Stimulated activated CD8-positive, alpha-beta memory T cell treated with anti-CD3 and anti-CD28 coated beads, Interleukin-2, amount 100 ng/mL, for 48 hours (primary cell): ENCODE measurements around the gene TSPAN14.
"Not testable (repeated sequence)": the region's sequence is repeated elsewhere in the genome, so short reads cannot be mapped to it uniquely, and the experiment has no call there.

Experiments used
- DNase-seq, 2 donors: peaks; one replicate each; pipeline ENCODE4 v3.0.0-alpha.2; 2020; ENCODE audit warnings: low read depth in 2 of 2

TSPAN14 gene

GRCh38 chr10:80468806-80469421, 14.8 kb downstream of the TSPAN14 start:
- DNase-seq: no peak

DNA sequence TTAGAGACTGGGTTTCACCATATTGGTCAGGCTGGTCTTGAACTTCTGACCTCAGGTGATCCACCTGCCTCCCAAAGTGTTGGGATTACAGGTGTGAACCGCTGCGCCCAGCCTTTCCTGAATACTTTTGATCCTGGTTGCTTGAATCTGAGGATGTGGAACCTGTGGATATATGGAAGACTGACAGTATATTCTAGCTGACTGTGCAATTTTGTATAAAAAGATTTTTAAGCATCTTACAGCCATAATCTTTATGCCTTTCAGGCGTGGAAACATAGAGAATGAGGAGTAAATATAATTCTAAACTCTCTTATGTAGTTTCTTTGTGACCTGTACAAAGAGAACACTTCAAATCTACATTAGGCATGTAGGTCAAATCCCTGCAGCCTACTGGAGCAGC, 16.2 kb downstream of the TSPAN14 start:
- DNase-seq: no peak

- no peak for DNase-seq
Measured at GRCh38 chr10:80471001-80471400, 16.9 kb downstream of the TSPAN14 start.

GRCh38 chr10:80471715-80472233, 17.7 kb downstream of the TSPAN14 start:
- DNase-seq: no peak

- DNase-seq: no peak
Measured at GRCh38 chr10:80472234-80473095, 18.4 kb downstream of the TSPAN14 start.

DNA sequence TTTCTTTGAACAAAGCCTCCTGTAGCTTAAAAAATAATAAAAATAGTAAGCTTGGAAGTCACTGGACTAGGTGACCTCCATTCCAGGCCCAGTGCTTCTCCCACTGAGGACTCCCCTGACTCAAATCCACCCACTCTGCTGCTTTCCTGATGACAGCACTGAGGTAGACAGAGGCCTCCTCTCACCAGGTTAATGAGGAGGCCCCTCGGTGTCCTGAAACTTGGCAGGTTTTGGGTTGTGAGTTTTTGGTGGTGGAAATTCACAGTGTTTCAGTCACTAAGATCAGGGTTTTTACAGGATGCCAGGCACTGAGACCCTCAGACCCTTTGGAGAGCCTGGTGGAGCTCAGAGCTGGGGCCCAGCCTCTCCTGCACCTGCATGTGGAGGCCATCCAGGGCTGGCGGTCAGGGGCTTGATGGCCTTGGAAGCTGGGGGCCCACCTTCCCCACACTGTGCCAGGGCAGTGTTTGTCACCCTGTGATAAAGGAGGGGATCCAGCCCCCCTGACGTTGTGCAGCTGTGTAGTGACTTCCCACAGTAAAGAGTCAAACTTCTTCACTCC, 19.1 kb downstream of the TSPAN14 start:
- no peak for DNase-seq

DNA sequence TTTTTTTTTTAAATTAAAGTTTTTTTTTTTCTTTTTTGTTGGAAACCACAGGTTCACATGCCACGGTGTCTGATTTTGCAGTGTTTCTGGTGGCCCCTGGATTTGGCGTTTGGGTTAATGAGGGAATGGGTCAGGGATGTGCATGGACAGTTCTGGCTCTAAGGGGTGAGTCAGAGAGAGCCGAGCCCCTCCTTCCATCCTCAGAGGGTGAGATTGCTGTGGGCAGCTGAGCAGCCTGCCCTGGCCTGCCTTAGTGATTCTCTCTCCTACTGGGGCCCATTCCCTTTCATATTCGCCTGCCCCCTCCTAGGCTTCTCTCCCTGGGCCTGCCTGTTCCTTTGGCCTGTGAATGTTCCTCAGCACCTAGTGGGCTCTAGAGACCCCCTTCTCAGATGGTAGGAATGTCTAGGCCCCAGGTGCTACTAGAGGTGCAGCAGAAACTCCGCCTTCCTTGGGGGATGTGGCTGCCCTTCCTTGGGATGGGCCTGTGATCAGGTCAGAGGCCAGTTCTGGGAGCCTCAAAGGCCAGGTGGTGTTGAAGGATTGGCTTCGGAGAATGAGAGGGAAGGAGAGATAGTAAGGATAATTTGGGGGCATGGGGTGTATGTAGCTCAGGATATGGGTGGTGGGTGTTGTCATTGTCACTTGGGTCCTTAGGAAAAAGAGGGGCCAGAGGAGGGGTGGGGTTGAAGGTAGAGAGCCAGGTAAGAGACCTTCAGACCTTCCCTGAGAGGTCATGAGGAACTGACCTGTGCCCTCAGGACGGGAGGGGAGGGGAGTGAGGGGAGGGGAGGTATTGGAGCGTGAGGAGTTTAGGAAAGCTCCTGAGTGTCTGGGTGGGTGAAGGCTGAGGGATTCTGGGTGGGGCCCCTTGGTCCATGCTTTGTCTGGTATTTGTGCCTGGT, 19.8 kb downstream of the TSPAN14 start:
- no peak for DNase-seq

DNA sequence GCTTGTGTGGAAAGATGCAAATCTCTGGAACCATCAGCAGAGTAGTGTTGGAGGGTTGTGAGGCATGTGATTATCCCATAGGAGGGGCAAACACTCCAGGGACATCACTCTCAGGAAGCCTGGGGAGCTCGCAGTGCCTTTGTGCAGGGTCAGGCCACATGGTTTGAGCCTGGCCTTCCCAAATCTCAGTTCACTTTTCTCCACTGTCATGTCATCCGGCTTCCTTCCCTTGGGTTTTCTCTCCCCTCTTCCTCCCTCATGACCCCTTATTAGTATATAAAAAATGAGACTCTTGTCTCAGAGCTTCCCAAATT, 20.4 kb downstream of the TSPAN14 start:
- no peak for DNase-seq

DNA sequence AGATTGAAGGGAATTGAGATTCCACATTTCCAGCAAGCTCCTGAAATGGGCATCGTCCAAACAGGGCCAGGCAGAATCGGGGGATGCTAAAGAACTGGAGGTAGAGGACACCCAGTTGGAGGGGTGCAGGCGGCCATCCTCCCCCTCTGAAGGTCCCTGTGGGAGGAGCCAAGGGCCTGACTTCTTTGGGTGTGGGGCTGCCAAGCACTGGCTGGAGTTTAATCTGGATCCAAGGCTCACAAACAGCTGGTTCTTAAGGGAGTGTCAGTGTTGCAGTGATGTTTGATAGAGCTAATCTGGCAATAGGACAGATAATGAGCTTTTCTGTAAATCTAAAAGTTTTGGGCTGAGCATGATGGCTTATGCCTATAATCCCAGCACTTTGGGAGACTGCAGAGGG, 20.8 kb downstream of the TSPAN14 start:
- DNase-seq: no peak

DNA sequence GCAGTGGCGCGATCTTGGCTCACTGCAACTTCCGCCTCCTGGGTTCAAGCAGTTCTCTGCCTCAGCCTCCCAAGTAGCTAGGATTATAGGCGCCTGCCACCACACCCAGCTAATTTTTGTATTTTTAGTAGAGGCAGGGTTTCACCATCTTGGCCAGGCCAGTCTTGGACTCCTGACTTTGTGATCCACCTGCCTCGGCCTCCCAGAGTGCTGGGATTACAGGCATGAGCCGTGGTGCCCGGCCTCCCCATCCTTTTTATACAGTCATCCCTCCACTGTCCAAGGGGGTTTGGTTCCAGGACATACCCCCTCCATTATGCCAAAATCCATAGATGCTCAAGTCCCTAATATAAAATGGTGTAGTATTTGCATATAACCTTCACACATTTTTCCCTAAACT, 21.5 kb downstream of the TSPAN14 start:
- DNase-seq: not testable (repeated sequence)

DNA sequence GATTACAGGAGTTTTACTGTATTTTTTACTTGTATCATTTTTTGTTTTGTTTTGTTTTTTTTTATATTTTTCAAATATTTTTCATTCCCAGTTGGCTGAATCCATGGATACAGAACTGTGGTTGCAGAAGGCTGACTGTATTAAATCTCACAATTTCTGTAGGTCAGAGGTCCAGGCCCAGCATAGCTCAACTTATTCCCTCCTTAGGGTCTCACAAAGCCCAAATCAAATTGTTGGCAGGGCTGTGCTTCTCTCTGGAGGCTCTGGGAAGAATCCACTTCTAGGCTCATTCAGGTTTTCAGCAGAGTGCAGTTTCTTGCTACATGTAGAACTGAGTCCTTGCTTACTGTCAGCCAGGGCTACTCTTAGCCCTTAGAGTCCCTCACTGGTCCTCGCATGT, 22.6 kb downstream of the TSPAN14 start:
- DNase-seq: no peak

DNA sequence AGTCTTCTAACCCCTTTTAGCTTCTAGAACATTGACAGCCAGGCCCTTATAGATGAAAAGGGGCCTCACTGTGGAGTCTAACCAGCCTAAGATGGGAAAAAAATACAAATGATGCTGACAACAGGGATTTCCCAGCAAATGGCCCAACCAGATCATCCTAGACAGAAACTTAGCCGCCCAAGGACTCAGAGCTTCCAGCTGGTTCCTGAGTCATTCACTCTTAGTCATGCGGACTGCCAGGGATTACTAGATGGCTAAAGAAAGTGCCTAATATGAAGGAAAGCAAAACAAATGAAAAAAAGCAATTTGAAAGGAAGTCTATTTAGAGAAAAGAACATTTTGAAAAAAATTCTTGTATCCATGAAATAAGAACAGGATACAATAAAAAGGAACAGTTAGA, 23.7 kb downstream of the TSPAN14 start:
- DNase-seq: no peak

DNA sequence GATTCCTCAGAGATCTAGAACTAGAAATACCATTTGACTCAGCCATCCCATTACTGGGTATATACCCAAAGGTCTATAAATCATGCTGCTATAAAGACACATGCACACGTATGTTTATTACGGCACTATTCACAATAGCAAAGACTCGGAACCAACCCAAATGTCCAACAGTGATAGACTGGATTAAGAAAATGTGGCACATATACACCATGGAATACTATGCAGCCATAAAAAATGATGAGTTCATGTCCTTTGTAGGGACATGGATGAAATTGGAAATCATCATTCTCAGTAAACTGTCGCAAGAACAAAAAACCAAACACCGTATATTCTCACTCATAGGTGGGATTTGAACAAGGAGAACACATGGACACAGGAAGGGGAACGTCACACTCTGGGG, 26.3 kb downstream of the TSPAN14 start:
- not testable (repeated sequence) for DNase-seq

GRCh38 chr10:80480852-80481251, 26.7 kb downstream of the TSPAN14 start:
- DNase-seq: no peak

GRCh38 chr10:80484243-80484642, 30.1 kb downstream of the TSPAN14 start:
- no peak for DNase-seq

DNA sequence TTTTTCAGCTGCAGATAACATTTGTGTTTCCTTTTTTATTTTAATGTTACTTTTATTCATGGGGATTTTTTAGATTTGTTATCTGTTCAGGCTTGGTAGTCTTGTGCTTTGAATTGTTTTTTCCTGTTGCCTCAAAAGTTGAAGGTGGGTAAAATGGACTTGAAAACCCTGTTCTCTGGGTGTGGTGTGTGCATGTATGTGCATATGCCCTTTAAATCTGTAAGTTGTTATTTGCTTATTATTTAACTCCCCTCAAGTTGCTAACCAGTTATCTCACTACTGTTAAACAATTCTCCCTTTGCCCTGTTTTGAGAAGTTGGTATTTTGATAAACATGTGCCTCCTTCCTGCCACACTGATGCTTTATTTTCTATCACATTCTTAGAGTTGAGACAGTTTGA, 30.6 kb downstream of the TSPAN14 start:
- no peak for DNase-seq

GRCh38 chr10:80485076-80485945, 31.2 kb downstream of the TSPAN14 start:
- no peak for DNase-seq

- DNase-seq: no peak
Measured at GRCh38 chr10:80485946-80486764, 32.0 kb downstream of the TSPAN14 start.

DNA sequence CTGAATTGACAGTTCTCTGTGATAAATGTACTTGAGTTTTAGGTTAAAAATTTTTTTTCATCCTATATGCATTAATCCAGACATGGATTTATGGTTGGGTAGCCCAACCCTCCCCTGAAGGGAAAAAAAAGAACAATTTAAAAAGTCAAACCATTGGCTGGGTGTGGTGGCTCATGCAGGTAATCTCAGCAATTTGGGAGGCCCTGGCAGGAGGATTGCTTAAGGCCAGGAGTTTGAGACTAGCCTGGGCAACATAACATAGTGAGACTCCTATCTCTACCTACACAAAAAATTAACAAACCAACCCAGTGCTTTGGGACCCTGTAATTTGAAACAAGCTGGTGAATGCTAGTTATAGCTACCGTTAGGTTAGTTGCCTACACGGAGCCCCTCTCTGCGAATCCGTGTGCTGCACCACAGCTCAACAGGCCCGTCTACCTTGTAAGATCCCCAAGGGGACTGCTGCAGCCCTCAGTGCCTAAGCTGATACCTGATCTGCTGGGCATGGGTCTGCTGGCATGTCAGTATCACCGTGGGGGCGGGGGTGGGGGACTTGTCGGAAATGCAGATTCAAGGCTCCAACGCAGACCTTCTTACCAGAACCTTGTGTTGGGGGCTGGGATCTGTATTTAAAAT, 32.8 kb downstream of the TSPAN14 start:
- no peak for DNase-seq

- no peak for DNase-seq
Measured at GRCh38 chr10:80487421-80487785, 33.3 kb downstream of the TSPAN14 start.
